SH-SY5Y (cell line): ENCODE data around the gene PCBD2.

Experiments used
- GATA2 ChIP-seq: IDR thresholded peaks from 2 replicates; pipeline ENCODE4 v1.6.1; 2011; ENCODE audit warnings: mild to moderate bottlenecking, low read depth, low read length
- GATA3 ChIP-seq: IDR thresholded peaks from 2 replicates; pipeline ENCODE4 v1.6.1; 2011; ENCODE audit warnings: low read depth, mild to moderate bottlenecking, low read length, moderate library complexity

DNA sequence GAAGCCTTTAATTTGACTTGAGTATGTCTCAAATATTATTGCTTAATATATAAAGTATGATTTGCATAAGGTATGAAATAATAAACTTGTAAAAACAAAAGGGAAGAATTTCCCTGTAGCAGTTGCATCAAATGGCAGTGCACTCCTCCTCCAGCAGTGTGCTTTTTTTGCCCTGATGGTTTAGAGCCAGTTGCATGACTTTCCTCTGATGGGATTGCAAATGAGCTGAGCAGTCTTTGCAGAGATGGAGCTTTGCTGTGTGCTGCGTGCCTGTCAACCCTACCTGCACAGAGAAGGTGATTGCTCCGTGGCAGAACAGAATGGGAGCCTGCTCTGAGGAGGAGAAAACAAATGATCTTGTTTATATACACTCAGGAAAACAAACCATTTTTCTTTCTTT is 40.1 kb downstream of the PCBD2 start:
- no peak for TF ChIP-seq GATA2
- no peak for TF ChIP-seq GATA3
